Gastroesophageal sphincter (tissue), 4 donors: ENCODE results near the gene PLOD2. TPM values are rescaled to one million over a fixed set of nuclear protein-coding genes. Genes with fewer than 3 reads are reported as not detected.

Experiments used
- ATAC-seq: fragments of 150-250 bp; one replicate; pipeline ENCODE4 v1.9.1; 2016; ENCODE audit warnings: mild to moderate bottlenecking, moderate library complexity
- H3K27ac ChIP-seq, 4 donors: fragments of 200-600 bp; sonication (generic) in 3 of 4; 1 replicate in 3 of 4; 2 replicates in 1 of 4; pipeline ENCODE4 v1.5.1; 2016 to 2019
- H3K27me3 ChIP-seq: fragments of 200-600 bp; sonication (generic); one replicate; pipeline ENCODE4 v1.5.1; 2019
- H3K36me3 ChIP-seq, 2 donors: fragments of 200-600 bp; sonication (generic); one replicate each; pipeline ENCODE4 v1.5.1; 2019; ENCODE audit warnings: control low read depth in 1 of 2
- H3K4me1 ChIP-seq, 3 donors: fragments of 200-600 bp; sonication (generic); 1 replicate in 2 of 3; 2 replicates in 1 of 3; pipeline ENCODE4 v1.5.1; 2016 to 2019; ENCODE audit warnings: control low read depth in 2 of 3
- H3K4me3 ChIP-seq, 2 donors: fragments of 200-600 bp; sonication (generic); one replicate each; pipeline ENCODE4 v1.5.1; 2019; ENCODE audit warnings: mild to moderate bottlenecking in 1 of 2, moderate library complexity in 1 of 2
- H3K9me3 ChIP-seq, 3 donors: fragments of 200-600 bp; sonication (generic); one replicate each; pipeline ENCODE4 v1.5.1; 2017 to 2019; ENCODE audit warnings: control low read depth in 2 of 3
- EP300 ChIP-seq: sonication (generic); formaldehyde crosslinking; IDR thresholded peaks from one replicate; pipeline ENCODE4 v1.6.1; 2017; ENCODE audit warnings: antibody characterized with exemption, mild to moderate bottlenecking
- POLR2A ChIP-seq, 2 donors: fragments of 450-650 bp; IDR thresholded peaks; one replicate each; pipeline ENCODE4 v1.6.1; 2017; ENCODE audit warnings: antibody characterized with exemption in 2 of 2, mild to moderate bottlenecking in 2 of 2, moderate library complexity in 1 of 2
- POLR2AphosphoS5 ChIP-seq: sonication (generic); formaldehyde crosslinking; IDR thresholded peaks from one replicate; pipeline ENCODE4 v1.6.1; 2017; ENCODE audit warnings: antibody characterized with exemption
- WGBS, 2 donors: methylation state at CpG; one replicate each; pipeline ENCODE4 v1.1.5; 2018; ENCODE audit warnings: low coverage in 1 of 2; 5-methylcytosine and 5-hydroxymethylcytosine counted together
- total RNA-seq, 4 donors: library from RNA; depleted of rRNA; stranded (reverse); fragments of >200 nt; gene quantifications; one replicate each; pipeline ENCODE4 v1.1.0, GENCODE V29; 2016
- TF ChIP-seq, protein P1 (sequence below), 4 experiments: fragments of 200-600 bp in 2 of 4; fragments of 450-650 bp in 2 of 4; sonication (generic) in 1 of 4; IDR thresholded peaks; one replicate each; pipeline ENCODE4 v1.5.1; 2017 to 2019; ENCODE audit warnings: antibody characterized with exemption in 4 of 4, mild to moderate bottlenecking in 2 of 4, moderate library complexity in 2 of 4

The PLOD2 gene
- total RNA-seq, 4 donors from 2014 or later, result 55.1 to 100 (median 89.2) TPM

DNA sequence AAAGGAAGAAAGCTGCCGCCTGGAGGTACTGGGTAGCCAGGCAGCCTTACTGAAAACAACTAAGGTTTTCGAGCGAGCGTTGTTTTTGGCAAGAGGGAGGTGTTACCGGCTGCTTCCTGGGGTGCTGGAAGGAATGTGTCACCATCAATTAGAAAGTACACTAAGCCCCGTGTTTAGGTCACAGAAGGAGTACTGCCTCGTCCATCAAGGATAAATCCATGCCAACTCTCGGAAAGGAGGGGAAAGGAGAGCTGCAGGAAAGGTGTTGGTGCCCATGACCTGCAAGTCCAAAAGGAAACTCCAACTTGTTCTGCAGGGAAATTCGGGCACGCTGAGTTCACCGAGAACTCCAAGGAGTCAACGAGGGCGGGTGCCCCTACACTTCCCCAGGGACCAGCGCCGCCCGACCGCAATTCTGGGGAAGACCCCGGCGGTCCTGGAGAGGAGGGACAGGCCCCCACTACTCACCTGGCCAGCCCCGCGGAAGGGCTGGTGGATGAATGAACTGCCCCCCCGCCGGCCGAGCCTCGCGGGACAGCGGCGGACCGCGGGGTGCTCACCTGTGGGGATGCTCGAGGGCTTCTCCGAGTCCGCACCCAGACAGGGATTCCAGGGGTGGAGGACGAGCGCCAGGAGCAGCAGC lies 542 bp downstream of the PLOD2 start:
- H3K36me3 ChIP-seq, result no peaks in the 10 kb centered on the region
- WGBS, 2 donors, result 0 to 1% methylated on average over 6 to 15 of the region's 35 CpGs
- H3K27me3 ChIP-seq, result no peaks in the 10 kb centered on the region
- ATAC-seq, result peak; percentile 53
- no peaks in the 10 kb centered on the region for H3K9me3 ChIP-seq
- TF ChIP-seq POLR2AphosphoS5 (peak; percentile 77), POLR2A (IDR thresholded peaks at IDR 0.05) (peak in 1 of 2 donors; percentile 51), EP300 (no peak)
- TF ChIP-seq, protein P1, sequence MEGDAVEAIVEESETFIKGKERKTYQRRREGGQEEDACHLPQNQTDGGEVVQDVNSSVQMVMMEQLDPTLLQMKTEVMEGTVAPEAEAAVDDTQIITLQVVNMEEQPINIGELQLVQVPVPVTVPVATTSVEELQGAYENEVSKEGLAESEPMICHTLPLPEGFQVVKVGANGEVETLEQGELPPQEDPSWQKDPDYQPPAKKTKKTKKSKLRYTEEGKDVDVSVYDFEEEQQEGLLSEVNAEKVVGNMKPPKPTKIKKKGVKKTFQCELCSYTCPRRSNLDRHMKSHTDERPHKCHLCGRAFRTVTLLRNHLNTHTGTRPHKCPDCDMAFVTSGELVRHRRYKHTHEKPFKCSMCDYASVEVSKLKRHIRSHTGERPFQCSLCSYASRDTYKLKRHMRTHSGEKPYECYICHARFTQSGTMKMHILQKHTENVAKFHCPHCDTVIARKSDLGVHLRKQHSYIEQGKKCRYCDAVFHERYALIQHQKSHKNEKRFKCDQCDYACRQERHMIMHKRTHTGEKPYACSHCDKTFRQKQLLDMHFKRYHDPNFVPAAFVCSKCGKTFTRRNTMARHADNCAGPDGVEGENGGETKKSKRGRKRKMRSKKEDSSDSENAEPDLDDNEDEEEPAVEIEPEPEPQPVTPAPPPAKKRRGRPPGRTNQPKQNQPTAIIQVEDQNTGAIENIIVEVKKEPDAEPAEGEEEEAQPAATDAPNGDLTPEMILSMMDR (IDR thresholded peaks at IDR 0.05), result peak; percentile 66 to 71 (median 70)
- peaks cover 5 to 74% (median 9%) of the 10 kb centered on the region in 3 donors for H3K4me1 ChIP-seq
- H3K27ac ChIP-seq, result peak overlapping the region; percentile 92 to 98 (median 96)
- peak overlapping the region; percentile 74 to 89 for H3K4me3 ChIP-seq

DNA sequence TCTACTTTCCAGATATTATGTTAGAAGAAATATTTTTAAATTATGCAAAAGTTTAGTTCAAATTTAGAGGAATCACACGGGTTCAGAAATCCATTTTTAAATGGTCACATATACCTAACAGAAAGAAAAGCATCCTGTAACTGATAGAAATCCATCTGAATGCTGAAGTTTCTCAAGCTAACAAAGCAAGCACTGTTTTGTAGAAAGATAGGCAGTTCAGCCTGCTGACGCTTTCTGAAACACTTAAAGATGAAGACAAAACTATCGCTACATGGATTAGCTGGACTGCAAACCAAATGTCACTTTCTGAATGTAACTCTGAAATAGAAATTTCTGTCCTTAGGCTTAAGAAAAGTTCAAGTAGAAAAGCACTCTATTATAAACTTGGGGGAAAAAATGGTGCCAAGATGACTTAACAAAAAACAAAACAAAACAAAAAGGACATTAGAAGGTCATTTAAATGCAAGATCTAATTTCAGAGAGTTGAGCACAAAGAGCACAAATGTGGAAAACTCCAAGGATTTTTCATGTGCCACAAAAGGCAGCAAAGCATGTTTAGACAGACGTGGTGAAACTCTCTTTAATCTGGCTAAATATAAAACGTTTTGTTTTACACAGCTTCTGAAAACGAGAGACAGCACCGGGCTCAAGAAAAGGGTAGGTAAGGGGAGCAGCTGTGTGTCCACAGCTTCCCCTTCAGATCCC lies 1.2 kb downstream of the PLOD2 start:
- Histone ChIP-seq H3K27me3 (no peaks in the 10 kb centered on the region), H3K4me1 (peaks cover 4 to 74% (median 9%) of the 10 kb centered on the region in 3 donors), H3K36me3 (no peaks in the 10 kb centered on the region), H3K4me3 (peak overlapping the region; percentile 74 to 89), H3K9me3 (no peaks in the 10 kb centered on the region), H3K27ac (peak overlapping the region; percentile 92 to 98 (median 96))
- no peak for ATAC-seq
- TF ChIP-seq EP300, result no peak
- TF ChIP-seq, protein P1 (IDR thresholded peaks at IDR 0.05), result no peak
- TF ChIP-seq POLR2A (IDR thresholded peaks at IDR 0.05), result no peak
- TF ChIP-seq POLR2AphosphoS5, result no peak
- 0 to 2% methylated on average over 7 of the region's 7 CpGs for WGBS, 2 donors

DNA sequence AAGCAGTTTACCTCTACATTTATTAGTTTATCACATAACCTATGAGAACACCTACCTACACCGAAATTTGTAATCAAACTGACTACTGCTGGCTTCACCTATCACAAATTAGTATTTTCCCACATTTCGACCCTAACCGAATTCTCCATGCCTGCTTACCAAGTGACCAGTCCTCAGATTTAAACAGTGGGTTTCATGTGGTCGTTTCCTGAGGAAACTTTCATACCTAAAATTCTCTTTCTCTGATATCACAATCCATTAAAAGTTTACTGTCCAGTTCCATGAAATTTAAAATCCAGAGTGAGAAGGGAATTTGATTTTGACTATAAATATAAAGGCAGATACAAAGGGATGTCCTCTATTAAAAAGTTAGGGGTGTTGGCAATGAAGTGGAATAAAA lies 1.9 kb downstream of the PLOD2 start:
- Histone ChIP-seq H3K9me3 (no peaks in the 10 kb centered on the region), H3K4me3 (peak overlapping the region; percentile 74 to 89), H3K4me1 (peaks cover 4 to 74% (median 9%) of the 10 kb centered on the region in 3 donors), H3K27ac (peak overlapping the region; percentile 92 to 98 (median 96)), H3K27me3 (no peaks in the 10 kb centered on the region), H3K36me3 (no peaks in the 10 kb centered on the region)
- ATAC-seq, result no peak
- WGBS, 2 donors, result 21 to 27% methylated on average over 4 of the region's 4 CpGs
- peak; percentile 13 for TF ChIP-seq POLR2AphosphoS5
- no peak for TF ChIP-seq EP300
- TF ChIP-seq, protein P1 (IDR thresholded peaks at IDR 0.05), result no peak

DNA sequence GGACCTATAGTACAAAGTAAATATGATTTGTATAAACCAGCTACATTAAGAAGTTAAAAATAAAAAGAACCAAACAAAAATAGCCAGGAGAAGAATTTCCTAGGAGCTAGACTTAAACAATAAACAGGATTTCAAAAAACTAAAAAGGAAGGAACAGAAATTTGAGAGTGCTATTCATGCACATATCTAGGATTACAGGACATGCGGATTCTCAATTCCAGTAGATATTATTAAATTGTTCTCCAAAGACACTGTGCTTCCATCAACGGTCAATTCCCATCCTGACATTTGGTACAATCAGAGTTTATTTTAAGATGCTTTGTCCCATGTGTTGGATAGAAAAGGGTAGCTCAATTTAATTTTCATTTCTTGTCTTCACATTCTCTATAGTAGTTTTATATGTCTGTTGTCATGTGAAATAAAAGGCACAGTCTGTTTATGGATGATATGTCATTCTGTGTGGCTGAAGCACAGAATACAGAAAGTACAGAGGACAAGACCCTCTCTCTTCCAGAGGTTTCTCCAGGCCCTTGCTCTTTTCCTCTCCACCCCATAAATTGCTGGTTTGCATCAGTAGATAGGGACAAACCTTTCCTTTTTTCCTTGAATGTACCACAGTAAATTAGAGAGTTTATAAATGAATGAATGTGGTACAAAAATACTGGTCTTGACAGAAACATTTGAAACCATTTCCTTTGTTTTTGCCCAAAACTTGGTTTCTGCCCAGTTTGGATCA lies 3.5 kb downstream of the PLOD2 start:
- Histone ChIP-seq H3K27ac (peak overlapping the region; percentile 92 to 98 (median 96)), H3K27me3 (no peaks in the 10 kb centered on the region), H3K9me3 (no peaks in the 10 kb centered on the region), H3K4me1 (peaks cover 4 to 74% (median 7%) of the 10 kb centered on the region in 3 donors), H3K36me3 (no peaks in the 10 kb centered on the region), H3K4me3 (peak overlapping the region; percentile 74 to 89)
- TF ChIP-seq POLR2A (IDR thresholded peaks at IDR 0.05), result no peak
- TF ChIP-seq, protein P1 (IDR thresholded peaks at IDR 0.05), result no peak
- no peak for TF ChIP-seq POLR2AphosphoS5
- no peak for TF ChIP-seq EP300
- 20 to 36% methylated on average over 2 of the region's 2 CpGs for WGBS, 2 donors
- ATAC-seq, result no peak
